HG03558 (cell line): ENCODE measurements around the gene DELE1.
A peak's percentile ranks its signal among the peaks of the same experiment; 100 is the strongest.

Source experiments
- ATAC-seq: cut with Tn5 transposase; IDR thresholded peaks from one replicate; pipeline ENCODE4 v1.9.1; 2021; ENCODE audit warnings: moderate number of reproducible peaks; ENCODE audit not compliant: unreplicated experiment; ENCODE audit errors: extremely low read depth

DELE1 gene

GRCh38 chr5:141950207-141951005 lies 26.7 kb downstream of the DELE1 start:
- no peak for ATAC-seq

- peak; percentile 82 for ATAC-seq
These were observed 27.7 kb downstream of the DELE1 start for GRCh38 chr5:141951332-141951781.

GRCh38 chr5:141952020-141952419 lies 28.3 kb downstream of the DELE1 start:
- ATAC-seq = no peak

DNA sequence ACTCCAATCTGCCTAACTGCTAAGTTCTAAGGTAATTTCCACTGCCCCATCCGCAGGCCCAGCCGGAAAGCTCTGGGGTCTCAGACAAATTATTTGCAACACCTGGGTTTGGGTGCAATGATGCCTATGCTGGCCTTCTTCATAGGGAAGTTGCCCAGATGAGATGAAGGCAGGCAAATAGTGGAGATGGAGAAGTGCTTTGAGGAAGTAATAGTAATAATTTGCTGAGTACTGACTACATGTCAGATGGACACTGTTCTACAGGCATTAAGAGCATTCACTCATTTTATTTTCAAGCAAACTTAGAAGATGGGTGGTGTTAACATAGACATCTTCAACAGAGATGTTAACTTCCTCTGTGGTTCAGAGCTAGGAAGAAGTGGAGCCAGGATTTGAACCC lies 30.5 kb downstream of the DELE1 start:
- no peak for ATAC-seq

- ATAC-seq = no peak
These were observed 33.8 kb downstream of the DELE1 start for GRCh38 chr5:141957367-141957996.

DNA sequence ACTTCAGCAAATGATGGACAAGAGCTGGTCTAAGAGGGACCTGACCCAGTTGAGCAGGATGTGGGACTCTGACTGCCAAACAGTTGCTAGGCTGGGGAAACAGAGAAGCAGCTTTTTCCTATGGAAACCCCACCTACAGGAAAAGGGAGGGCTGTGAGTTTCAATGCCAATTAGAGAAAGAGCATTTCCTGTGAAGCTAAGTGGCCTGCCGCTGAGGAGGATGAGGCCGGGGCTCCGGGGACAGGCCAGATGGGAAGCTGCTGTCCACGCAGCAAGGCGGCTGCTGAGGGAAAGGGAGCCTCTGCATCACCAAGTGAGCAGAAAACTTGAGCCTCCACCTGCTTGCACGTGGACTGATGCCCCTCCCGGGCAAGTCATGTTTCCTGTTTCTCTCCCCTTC lies 34.4 kb downstream of the DELE1 start, which contains the start of gene PCDH12:
Gene PCDH12, minus strand, starts transcription at position 90 of the 400 bp plus-strand sequence. CDS start 351 bp downstream, outside the sequence.
- ATAC-seq = no peak

GRCh38 chr5:141958546-141959172 lies 35.0 kb downstream of the DELE1 start:
- ATAC-seq = no peak

DNA sequence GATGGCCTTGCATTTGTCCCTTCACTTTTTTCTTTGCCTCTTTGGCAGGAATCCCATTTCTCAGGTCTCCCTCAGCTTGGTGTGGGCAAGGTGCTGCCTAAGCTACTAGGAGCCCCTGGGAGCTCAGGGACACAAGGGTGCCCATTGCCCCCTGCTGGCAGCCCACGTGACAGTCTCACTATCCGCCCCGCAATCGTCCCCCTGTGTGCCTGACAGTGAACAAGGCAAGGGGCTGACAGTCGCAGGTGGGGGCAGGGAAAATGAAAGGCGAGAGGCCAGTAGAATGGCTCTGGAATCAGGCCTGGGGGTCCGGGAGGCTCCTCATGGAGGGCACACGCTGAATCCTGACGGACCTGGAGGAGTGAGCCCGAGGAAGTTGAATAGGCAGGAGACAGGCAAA lies 36.3 kb downstream of the DELE1 start:
- no peak for ATAC-seq

GRCh38 chr5:141960449-141961323 lies 37.0 kb downstream of the DELE1 start:
- ATAC-seq = peak; percentile 89

- ATAC-seq = no peak
These were observed 37.8 kb downstream of the DELE1 start for GRCh38 chr5:141961466-141961865.

DNA sequence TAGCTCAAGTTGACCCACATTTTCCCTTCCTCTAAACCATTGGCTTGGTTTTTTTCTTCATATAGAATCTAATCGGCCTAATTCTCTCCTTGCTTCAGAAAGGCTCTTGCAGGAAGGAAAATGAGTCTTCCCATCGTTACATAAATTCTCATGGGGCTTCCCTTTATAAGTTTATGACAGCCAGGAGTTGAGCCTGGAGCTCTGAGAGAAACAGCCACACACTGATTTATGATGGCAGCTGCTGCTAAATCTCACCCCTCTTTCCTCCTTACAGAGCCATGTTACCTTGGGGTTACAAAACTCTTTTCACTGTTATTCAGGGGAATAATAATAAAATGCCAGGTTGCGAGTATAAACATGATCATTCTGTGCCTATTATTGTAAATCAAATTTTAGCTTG lies 40.0 kb downstream of the DELE1 start:
- ATAC-seq = no peak

DNA sequence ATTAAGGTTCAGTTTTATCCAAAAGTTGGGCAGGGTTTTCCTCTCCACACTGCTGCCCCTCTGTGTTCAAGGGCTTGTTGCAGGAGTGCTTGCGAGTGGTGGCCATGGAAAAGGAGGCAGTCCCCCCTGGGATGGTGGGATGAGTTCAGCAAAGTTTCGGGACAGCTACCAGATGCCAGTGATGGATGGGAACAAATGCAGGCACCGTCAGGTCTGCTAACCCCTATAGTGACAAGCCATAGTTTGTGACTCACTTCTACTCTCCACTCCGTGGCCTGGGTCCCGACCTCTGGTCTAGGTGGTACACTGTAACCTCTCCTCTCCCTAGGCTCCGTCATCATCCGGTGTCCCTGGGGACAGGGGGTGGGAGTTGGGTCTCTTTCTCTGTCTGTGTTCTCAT lies 41.4 kb downstream of the DELE1 start:
- no peak for ATAC-seq

- ATAC-seq = no peak
These were observed 42.7 kb downstream of the DELE1 start for GRCh38 chr5:141966275-141966962.

- no peak for ATAC-seq
These were observed 43.3 kb downstream of the DELE1 start for GRCh38 chr5:141966963-141967333.

DNA sequence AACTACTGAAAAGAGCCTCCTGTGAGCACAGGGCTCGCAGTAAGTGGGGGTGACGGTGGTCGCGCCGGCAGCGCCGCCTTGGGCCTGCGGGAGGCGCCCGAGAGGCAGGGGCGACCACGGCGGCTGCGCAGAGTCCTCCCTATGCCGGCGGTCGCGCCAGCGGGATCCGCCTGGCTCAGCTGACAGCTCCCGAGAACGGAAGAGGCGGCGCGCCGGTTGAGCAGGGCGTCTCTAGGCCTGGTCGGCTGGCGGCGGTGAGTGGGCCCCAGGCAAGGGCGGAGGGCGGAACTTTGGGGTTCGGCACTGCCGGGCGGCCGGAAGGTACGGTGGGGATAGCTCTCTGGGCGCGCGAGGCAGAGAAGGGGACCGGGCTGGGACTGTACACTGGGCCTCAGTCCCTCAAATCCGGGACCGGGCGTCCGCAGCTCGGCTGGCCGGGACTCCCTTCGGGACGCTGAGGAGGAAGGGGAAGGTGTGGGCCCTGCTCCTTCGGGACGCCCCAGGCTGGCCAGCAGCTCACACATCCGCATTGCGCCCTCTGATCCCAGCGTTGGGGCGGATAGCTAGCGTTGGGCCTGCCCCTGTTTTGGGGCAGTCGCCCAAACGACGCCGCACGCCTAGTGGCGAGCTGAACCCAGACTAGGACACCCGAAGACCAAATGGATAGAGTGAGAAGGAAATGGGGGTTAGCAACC lies 45.4 kb downstream of the DELE1 start, which contains the start of gene RNF14:
Gene RNF14, plus strand, starts transcription at position 192 of the 695 bp plus-strand sequence. CDS start 4,484 bp downstream, outside the sequence.
- peak; percentile 90 for ATAC-seq

GRCh38 chr5:141969783-141970771 lies 46.4 kb downstream of the DELE1 start:
- peak; percentile 37 for ATAC-seq

DNA sequence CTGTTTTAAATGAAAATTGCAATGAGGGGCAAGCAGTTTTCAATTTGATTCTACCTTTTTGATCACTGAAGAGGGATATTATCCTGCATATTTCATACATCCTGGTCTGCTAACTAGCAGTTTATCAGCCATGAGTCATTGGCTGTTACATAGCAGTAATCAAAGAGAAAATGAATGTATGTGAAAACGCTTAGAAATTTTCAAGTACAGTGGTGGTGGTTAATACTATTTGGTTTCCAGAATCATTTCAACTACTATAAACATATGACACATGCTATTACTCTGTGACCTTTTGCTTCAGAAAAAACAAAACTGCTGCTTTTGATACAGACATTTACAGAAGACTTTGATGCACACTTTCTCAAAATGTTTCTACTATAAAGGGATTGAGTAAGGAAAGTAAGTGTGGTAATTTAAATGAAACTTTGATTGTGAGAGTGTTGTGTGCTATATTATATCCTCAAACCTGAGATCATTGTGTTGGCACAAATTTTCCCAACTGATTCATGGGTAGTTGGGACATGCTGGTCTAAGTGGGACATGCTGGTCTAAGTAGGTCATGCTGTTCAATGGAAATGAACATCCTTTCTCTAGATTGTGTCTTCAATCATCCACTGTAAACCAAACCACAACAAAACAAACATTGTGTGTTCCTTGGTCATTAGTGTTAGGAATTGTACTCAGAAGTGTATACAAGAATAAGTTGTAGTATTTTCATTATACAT lies 50.4 kb downstream of the DELE1 start:
- no peak for ATAC-seq
